ENCODE results near the gene EMP1.

DNA sequence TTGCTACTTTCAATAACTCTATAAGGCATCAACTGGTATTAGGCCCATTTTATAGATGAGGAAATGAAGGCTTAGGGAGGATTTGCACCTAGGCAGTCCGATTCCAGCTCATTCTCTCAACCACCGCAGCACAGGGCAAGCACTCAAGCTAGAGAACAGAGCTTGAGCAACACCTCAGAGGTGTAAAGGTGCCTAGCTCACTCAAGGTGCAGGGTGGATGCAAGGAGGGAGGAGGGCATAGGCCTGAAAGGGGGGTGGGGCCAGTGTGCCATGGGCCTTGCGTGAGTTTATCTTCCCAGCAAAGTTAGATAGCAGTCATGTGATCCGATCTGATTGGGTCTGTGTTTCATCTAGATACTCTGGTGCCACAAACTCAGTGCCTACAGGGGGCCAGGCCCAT lies 10.2 kb upstream of the EMP1 start:
- no peak for TF ChIP-seq POLR2AphosphoS5 (IDR thresholded peaks at IDR 0.05; ENCODE audit: low read depth, low read length)
- no peak for TF ChIP-seq SIN3A (IDR thresholded peaks at IDR 0.05; ENCODE audit: borderline replicate concordance, insufficient read depth, low read length)
- TF ChIP-seq, protein P1, sequence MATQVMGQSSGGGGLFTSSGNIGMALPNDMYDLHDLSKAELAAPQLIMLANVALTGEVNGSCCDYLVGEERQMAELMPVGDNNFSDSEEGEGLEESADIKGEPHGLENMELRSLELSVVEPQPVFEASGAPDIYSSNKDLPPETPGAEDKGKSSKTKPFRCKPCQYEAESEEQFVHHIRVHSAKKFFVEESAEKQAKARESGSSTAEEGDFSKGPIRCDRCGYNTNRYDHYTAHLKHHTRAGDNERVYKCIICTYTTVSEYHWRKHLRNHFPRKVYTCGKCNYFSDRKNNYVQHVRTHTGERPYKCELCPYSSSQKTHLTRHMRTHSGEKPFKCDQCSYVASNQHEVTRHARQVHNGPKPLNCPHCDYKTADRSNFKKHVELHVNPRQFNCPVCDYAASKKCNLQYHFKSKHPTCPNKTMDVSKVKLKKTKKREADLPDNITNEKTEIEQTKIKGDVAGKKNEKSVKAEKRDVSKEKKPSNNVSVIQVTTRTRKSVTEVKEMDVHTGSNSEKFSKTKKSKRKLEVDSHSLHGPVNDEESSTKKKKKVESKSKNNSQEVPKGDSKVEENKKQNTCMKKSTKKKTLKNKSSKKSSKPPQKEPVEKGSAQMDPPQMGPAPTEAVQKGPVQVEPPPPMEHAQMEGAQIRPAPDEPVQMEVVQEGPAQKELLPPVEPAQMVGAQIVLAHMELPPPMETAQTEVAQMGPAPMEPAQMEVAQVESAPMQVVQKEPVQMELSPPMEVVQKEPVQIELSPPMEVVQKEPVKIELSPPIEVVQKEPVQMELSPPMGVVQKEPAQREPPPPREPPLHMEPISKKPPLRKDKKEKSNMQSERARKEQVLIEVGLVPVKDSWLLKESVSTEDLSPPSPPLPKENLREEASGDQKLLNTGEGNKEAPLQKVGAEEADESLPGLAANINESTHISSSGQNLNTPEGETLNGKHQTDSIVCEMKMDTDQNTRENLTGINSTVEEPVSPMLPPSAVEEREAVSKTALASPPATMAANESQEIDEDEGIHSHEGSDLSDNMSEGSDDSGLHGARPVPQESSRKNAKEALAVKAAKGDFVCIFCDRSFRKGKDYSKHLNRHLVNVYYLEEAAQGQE (IDR thresholded peaks at IDR 0.05; ENCODE audit: insufficient read depth in 1 of 2, low read depth in 2 of 2, low read length in 2 of 2): no peak
- no peak for TF ChIP-seq TAF1 (IDR thresholded peaks at IDR 0.05; ENCODE audit: borderline replicate concordance, insufficient read depth, low read length)
- TF ChIP-seq FOXP2 (optimal IDR thresholded peaks at IDR 0.05; ENCODE audit: borderline replicate concordance, extremely low read depth, extremely low read length, insufficient read depth): no peak
